NT2/D1 (cell line): ENCODE results near the gene HIC1.

ENCODE experiments used
- SUZ12 ChIP-seq: IDR thresholded peaks from 2 replicates; pipeline ENCODE4 v1.6.1; 2011; ENCODE audit not compliant: insufficient read length, insufficient read depth; ENCODE audit errors: extremely low read depth
- YY1 ChIP-seq: IDR thresholded peaks from 2 replicates; pipeline ENCODE4 v1.6.1; 2011; ENCODE audit not compliant: insufficient read length, insufficient read depth
- ZNF274 ChIP-seq: IDR thresholded peaks from 2 replicates; pipeline ENCODE4 v1.6.1; 2011; ENCODE audit warnings: mild to moderate bottlenecking, low read depth, low read length

DNA sequence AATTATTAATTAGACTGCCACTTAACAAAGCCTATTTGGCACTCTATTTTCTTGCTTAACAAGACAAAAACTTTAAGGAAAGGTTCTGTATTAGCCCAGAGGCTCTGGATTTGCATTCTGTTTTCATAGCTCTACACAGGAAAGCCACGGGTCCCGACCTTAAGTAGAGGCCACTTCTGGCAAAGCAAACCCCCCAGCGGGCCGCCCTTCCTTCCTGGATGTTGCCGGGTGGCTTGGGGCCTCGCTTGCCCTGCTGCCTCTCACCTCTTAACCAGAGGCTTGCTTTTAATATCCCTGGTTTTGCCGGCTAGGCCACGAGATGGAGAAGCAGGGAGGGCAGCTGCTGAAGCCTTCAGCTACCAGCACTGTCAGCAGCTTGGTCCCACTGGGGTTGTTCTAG lies 34.2 kb upstream of the HIC1 start:
- TF ChIP-seq SUZ12, result no peak
- TF ChIP-seq ZNF274, result no peak
- no peak for TF ChIP-seq YY1
